ENCODE results near the gene NTF4. TPM values are rescaled to one million over a fixed set of nuclear protein-coding genes. Genes with fewer than 3 reads are reported as not detected.

NTF4 gene
- total and polyA plus RNA-seq, 11 donors = 0.76 TPM; not detected in 10

GRCh38 chr19:49067554-49067953 lies 2.9 kb upstream of the NTF4 start:
- WGBS, 4 donors = 35 to 62% (median 50%) methylated on average over 3 of the region's 3 CpGs
- TF ChIP-seq POLR2A (IDR thresholded peaks at IDR 0.05) (no peak), CTCF (IDR thresholded peaks at IDR 0.05) (no peak)
- Histone ChIP-seq H3K36me3 (no peaks in the 10 kb centered on the region), H3K27ac (no peak overlapping the region), H3K27me3 (peaks cover 7 to 77% (median 29%) of the 10 kb centered on the region in 9 donors), H3K4me3 (no peak overlapping the region), H3K4me1 (peaks cover 0 to 22% (median 8%) of the 10 kb centered on the region in 12 donors), H3K9me3 (no peaks in the 10 kb centered on the region)
- ATAC-seq (no peak), DNase-seq (no peak)
- intact Hi-C loops (cut with DNase I) = no loop called here

GRCh38 chr19:49065905-49066512 lies 1.4 kb upstream of the NTF4 start:
- Histone ChIP-seq H3K27ac (no peak overlapping the region), H3K4me3 (no peak overlapping the region), H3K4me1 (peaks cover 0 to 13% (median 6%) of the 10 kb centered on the region in 12 donors), H3K9me3 (no peaks in the 10 kb centered on the region), H3K27me3 (peaks cover 0 to 79% (median 20%) of the 10 kb centered on the region in 9 donors), H3K36me3 (no peaks in the 10 kb centered on the region)
- DNase-seq (no peak), ATAC-seq (peak in 1 of 4 donors; percentile 13)
- TF ChIP-seq POLR2A (IDR thresholded peaks at IDR 0.05) (no peak), CTCF (IDR thresholded peaks at IDR 0.05) (no peak)
- 36 to 48% (median 40%) methylated on average over 13 of the region's 13 CpGs for WGBS, 4 donors
- intact Hi-C loops (cut with DNase I) = no loop called here

- Histone ChIP-seq H3K9me3 (no peaks in the 10 kb centered on the region), H3K4me3 (no peak overlapping the region), H3K27me3 (peaks cover 0 to 65% (median 17%) of the 10 kb centered on the region in 9 donors), H3K36me3 (no peaks in the 10 kb centered on the region), H3K4me1 (peaks cover 0 to 13% (median 6%) of the 10 kb centered on the region in 12 donors), H3K27ac (no peak overlapping the region)
- 45 to 68% (median 52%) methylated on average over 9 to 10 of the region's 10 CpGs for WGBS, 4 donors
- peak in 1 of 4 donors; percentile 14 for ATAC-seq
- TF ChIP-seq CTCF (IDR thresholded peaks at IDR 0.05) (no peak), POLR2A (IDR thresholded peaks at IDR 0.05) (no peak)
- no peak for DNase-seq
- intact Hi-C loops (cut with DNase I) = no loop called here
Observed at GRCh38 chr19:49064029-49064629, 489 bp downstream of the NTF4 start.

GRCh38 chr19:49061445-49061844 lies 3.2 kb downstream of the NTF4 start:
- Histone ChIP-seq H3K27me3 (peaks cover 0 to 64% (median 20%) of the 10 kb centered on the region in 9 donors), H3K4me1 (peaks cover 0 to 29% (median 16%) of the 10 kb centered on the region in 12 donors), H3K4me3 (no peak overlapping the region), H3K9me3 (no peaks in the 10 kb centered on the region), H3K27ac (no peak overlapping the region), H3K36me3 (no peaks in the 10 kb centered on the region)
- intact Hi-C loops (cut with DNase I) = no loop called here
- TF ChIP-seq CTCF (IDR thresholded peaks at IDR 0.05) (no peak), POLR2A (IDR thresholded peaks at IDR 0.05) (no peak)
- WGBS, 4 donors = 75 to 84% (median 79%) methylated on average over 18 to 25 of the region's 25 CpGs
- DNase-seq = no peak
- no peak for ATAC-seq
